Retinal pigment epithelial cell (primary cell): ENCODE data around the gene PSMB2.

Experiments
- DNase-seq: peaks from one replicate; pipeline ENCODE4 v3.0.0-alpha.2; 2010; ENCODE audit warnings: low read depth
- H3K4me3 ChIP-seq: 2 replicates; pipeline ENCODE4 v1.5.1; 2011; ENCODE audit warnings: mild to moderate bottlenecking, low read length, control low read depth, moderate library complexity
- CTCF ChIP-seq: conservative IDR thresholded peaks from 2 replicates; pipeline ENCODE4 v1.5.1; 2011; ENCODE audit warnings: low read depth, low read length, control low read depth, inconsistent platforms

The PSMB2 gene

GRCh38 chr1:35560256-35561225, 80.8 kb downstream of the PSMB2 start:
- TF ChIP-seq CTCF = no peak
- no peak overlapping the region for H3K4me3 ChIP-seq
- no peak for DNase-seq

- no peak overlapping the region for H3K4me3 ChIP-seq
- DNase-seq = no peak
- no peak for TF ChIP-seq CTCF
These were observed 81.9 kb downstream of the PSMB2 start for GRCh38 chr1:35559317-35559944.

GRCh38 chr1:35558374-35559316, 82.7 kb downstream of the PSMB2 start:
- TF ChIP-seq CTCF = peak; percentile 9
- no peak for DNase-seq
- H3K4me3 ChIP-seq = peak overlapping the region; percentile 74

GRCh38 chr1:35557611-35558373, 83.5 kb downstream of the PSMB2 start, which contains the start of gene NCDN:
TSS of gene NCDN (plus strand) at chr1:35557799. CDS start at chr1:35558191, 392 bp downstream.
- peak within 1 kb of the TSS; percentile 74 for H3K4me3 ChIP-seq
- peak; percentile 93 for DNase-seq
- TF ChIP-seq CTCF = no peak

GRCh38 chr1:35557118-35557610, 84.2 kb downstream of the PSMB2 start, which contains the start of gene KIAA0319L:
TSS of gene KIAA0319L (minus strand) at chr1:35557403. CDS start at chr1:35554491, 2,912 bp downstream.
- DNase-seq = peak; percentile 30

More at GRCh38 chr1:35557118-35557610, 84.2 kb downstream of the PSMB2 start, which contains the start of gene KIAA0319L:
- peak within 1 kb of the TSS; percentile 74 for H3K4me3 ChIP-seq
- no peak for TF ChIP-seq CTCF
